Lower lobe of right lung (tissue), 2 donors: Measurements from ENCODE around the gene NEUROG1. TPM values are rescaled to one million over a fixed set of nuclear protein-coding genes. Genes with fewer than 3 reads are reported as not detected.

Experiments used
- ATAC-seq, 2 donors: fragments of 200-7000 bp; cut with Tn5 transposase; one replicate each; pipeline ENCODE4 v1.9.1; 2020 to 2022; ENCODE audit warnings: mild to moderate bottlenecking in 2 of 2, moderate library complexity in 2 of 2
- DNase-seq: peaks from one replicate; pipeline ENCODE4 v3.0.0-alpha.2; 2020
- H3K27ac ChIP-seq: fragments of 200-600 bp; one replicate; pipeline ENCODE4 v1.8.0; 2022
- H3K27me3 ChIP-seq: fragments of 200-600 bp; one replicate; pipeline ENCODE4 v1.8.0; 2022; ENCODE audit warnings: low read depth
- H3K36me3 ChIP-seq: fragments of 200-600 bp; one replicate; pipeline ENCODE4 v1.8.0; 2022; ENCODE audit warnings: mild to moderate bottlenecking
- H3K4me1 ChIP-seq: fragments of 200-600 bp; one replicate; pipeline ENCODE4 v1.8.0; 2022
- H3K4me3 ChIP-seq: fragments of 200-600 bp; one replicate; pipeline ENCODE4 v1.8.0; 2022; ENCODE audit warnings: mild to moderate bottlenecking
- H3K9me3 ChIP-seq: fragments of 200-600 bp; one replicate; pipeline ENCODE4 v1.8.0; 2022
- intact Hi-C: fragments of 100-400 bp; cut with DNase I; formaldehyde crosslinking; loops from one replicate; pipeline ENCODE4 v1.11.0; 2022
- total RNA-seq: library from RNA; stranded (reverse); fragmentation: NEBNext Ultra II Directional; extraction: Animal tissue kit (Norgen Biotek cat#: 25700); gene quantifications from one replicate; pipeline ENCODE4 v1.2.1, GENCODE V29; 2021
- TF ChIP-seq, protein P1 (sequence below): fragments of 200-600 bp; IDR thresholded peaks from one replicate; pipeline ENCODE4 v1.8.0; 2022; ENCODE audit warnings: antibody characterized with exemption, mild to moderate bottlenecking
- donor health status: DM: no; HTN: yes; CAD: no; lungs with severe emphysema.

The NEUROG1 gene
- total RNA-seq, 1 donor from 2014 or later, result not detected

DNA sequence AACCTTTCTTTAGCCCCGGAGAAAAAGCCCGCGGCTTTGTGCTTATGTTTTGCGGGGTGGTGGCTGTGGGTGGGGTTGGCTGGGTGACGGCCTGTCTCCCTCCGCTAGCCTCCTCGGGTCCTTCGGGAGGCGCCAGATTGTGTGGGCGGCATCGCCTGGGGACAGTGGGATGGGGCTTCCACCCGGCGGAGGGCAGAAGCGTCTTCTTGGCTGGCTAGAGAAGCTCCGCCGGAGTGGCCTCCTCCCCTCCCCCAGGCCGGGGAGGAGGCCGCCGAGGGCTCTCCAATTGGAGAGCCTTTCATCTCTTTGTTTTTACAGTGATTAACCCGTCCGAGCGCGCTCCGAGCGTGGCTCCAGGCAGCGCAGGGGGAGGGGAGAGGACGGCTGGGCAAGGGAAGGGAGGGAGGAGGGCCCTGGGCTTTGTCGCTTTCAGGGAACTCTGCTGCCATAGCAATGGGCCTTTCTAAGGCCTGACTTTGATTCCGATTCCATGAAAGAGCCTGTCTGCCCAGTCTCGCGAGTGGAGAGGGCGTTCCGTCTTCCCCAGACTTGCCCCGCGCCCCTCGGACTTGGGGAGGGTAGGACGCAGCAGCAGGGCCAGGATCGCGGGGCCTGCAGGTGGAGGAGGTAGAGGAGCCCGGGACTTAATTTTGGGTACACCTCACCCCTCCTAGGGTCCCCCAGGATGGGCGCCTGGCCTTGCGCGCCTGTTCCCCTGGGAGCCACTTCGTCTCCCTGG is 46.9 kb downstream of the NEUROG1 start:
- Histone ChIP-seq H3K27ac (no peak overlapping the region), H3K36me3 (no peaks in the 10 kb centered on the region), H3K9me3 (no peaks in the 10 kb centered on the region), H3K4me3 (peak overlapping the region; percentile 39), H3K4me1 (peaks cover 49% of the 10 kb centered on the region), H3K27me3 (peaks cover 69% of the 10 kb centered on the region)
- TF ChIP-seq, protein P1, sequence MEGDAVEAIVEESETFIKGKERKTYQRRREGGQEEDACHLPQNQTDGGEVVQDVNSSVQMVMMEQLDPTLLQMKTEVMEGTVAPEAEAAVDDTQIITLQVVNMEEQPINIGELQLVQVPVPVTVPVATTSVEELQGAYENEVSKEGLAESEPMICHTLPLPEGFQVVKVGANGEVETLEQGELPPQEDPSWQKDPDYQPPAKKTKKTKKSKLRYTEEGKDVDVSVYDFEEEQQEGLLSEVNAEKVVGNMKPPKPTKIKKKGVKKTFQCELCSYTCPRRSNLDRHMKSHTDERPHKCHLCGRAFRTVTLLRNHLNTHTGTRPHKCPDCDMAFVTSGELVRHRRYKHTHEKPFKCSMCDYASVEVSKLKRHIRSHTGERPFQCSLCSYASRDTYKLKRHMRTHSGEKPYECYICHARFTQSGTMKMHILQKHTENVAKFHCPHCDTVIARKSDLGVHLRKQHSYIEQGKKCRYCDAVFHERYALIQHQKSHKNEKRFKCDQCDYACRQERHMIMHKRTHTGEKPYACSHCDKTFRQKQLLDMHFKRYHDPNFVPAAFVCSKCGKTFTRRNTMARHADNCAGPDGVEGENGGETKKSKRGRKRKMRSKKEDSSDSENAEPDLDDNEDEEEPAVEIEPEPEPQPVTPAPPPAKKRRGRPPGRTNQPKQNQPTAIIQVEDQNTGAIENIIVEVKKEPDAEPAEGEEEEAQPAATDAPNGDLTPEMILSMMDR, result no peak
- ATAC-seq (peak in 1 of 2 donors; percentile 15), DNase-seq (no peak)
- intact Hi-C loops, result no loop called here

DNA sequence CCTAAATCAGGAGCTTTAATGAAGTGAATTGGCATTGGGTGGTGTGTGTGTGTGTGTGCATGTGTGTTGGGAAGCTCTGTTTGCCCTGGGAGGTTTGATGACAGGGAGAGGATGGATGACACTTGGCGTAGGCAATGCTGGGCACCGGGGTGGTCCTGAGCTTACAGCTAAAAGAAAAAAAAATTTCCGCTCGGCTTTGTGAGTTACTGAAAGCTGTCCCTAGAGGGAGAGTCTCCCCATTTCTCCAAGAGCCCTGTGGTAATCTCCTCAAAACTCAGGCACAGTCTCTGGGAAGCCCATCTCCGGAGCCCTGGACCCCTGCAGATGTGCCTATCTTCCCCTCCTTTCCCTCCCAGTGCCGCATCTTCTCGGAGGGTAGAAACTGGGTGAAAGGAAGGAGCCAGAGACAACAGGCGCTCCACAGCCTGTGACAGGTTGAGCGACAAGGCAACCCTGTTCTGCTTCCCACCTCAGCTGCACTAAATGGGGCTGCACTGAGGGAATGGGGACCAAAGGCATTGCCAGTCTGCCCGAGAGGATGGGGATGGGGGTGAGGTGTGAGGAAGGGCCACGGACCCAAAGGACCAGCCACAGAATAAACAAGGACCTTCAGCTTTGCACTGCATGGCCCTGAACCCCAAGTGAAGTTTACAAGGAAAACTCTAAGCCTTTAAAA is 47.8 kb downstream of the NEUROG1 start:
- ATAC-seq, result no peak
- peaks cover 40% of the 10 kb centered on the region for H3K4me1 ChIP-seq
- DNase-seq, result no peak
- H3K27ac ChIP-seq, result no peak overlapping the region
- intact Hi-C loops, result no loop called here
- H3K36me3 ChIP-seq, result no peaks in the 10 kb centered on the region
- no peaks in the 10 kb centered on the region for H3K9me3 ChIP-seq
- TF ChIP-seq, protein P1, result no peak
- H3K27me3 ChIP-seq, result peaks cover 71% of the 10 kb centered on the region
- no peak overlapping the region for H3K4me3 ChIP-seq

DNA sequence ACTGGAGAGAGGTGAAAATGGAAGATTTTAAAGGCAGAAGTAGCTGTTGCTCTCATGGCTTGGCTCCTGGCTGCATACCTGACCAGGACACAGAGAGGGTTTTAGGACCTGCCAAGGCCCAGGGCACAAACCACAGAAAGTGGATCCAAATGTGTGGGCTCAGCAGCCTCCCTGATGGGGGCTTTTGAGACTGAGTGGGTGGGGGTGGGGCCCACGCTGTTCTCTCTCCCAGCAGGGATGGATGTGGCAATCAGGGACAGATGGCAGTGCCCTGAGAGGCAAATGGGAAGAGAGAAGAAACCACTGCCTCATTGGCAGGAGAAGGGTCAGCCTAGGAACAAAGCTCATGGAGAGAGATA is 48.7 kb downstream of the NEUROG1 start:
- no peak overlapping the region for H3K27ac ChIP-seq
- H3K9me3 ChIP-seq, result no peaks in the 10 kb centered on the region
- intact Hi-C loops, result no loop called here
- ATAC-seq (no peak), DNase-seq (no peak)
- TF ChIP-seq, protein P1, result no peak
- no peaks in the 10 kb centered on the region for H3K36me3 ChIP-seq
- H3K27me3 ChIP-seq, result peaks cover 75% of the 10 kb centered on the region
- no peak overlapping the region for H3K4me3 ChIP-seq
- H3K4me1 ChIP-seq, result peaks cover 33% of the 10 kb centered on the region

DNA sequence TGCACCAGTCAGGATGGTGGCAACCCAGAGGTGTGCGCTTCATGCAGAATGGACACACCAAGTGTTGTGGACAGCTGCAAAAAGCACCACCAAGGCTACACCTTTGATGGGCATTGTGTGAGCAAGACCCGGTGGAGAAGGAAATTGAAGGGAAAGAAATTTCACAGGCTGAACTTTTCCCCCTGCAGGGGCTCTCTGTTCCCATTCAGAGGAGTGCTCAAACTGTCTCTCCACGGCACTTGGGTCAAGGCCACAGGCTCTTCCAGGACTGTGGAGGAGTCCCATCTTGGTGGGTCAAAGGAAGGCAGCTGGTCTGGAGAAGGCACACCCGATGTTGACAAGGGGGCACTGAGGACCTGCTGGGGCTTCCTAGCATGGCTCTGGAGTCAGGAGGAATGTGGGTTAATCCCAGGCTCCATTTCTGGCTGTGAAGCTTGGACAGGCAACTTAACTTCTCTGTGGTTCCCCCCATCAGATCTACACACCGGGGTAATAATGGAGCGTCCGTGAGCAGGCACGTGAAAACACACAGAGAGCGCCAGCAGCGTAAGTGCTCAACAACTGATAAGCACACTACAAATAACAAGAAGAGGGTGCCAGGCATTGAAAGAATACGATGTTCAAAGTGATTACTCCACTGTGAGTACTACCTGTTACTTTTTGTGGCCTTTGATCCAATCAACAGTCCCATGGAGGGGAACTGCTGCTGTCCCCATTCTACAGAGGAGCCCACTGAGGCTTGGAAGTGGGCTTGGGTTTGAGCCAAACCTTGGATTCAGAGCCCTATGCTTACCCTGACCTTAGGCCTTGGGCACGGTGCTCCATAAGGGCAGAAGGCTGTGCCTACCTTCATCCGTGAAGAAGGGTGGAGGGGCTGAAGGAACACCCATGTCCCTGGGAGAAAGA is 49.4 kb downstream of the NEUROG1 start:
- Histone ChIP-seq H3K27ac (no peak overlapping the region), H3K4me3 (no peak overlapping the region), H3K36me3 (no peaks in the 10 kb centered on the region), H3K4me1 (peaks cover 27% of the 10 kb centered on the region), H3K9me3 (no peaks in the 10 kb centered on the region), H3K27me3 (peaks cover 71% of the 10 kb centered on the region)
- DNase-seq (no peak), ATAC-seq (peak in 1 of 2 donors; percentile 12)
- intact Hi-C loops, result no loop called here
- TF ChIP-seq, protein P1, result no peak

DNA sequence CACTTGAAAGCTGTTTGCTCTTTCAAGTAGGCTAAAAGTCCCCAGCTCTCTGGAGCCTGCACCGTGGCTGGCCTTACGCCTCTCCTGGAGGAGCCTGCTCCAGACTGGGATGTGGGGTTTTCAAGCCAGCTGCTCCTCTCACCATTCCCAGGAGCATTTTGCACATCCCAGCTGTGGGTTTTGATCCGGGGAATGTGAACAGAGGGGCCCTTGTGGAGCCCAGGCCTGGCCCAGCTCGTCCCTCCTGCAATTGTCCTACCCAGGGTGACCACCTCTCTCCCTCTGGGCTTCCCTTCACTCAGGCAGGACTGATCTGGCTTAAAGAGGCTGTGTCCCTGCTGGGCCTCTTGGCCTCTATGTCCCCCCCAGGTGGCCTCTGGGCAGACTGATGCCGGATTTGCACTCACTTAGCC is 51.1 kb downstream of the NEUROG1 start:
- no peak for DNase-seq
- Histone ChIP-seq H3K27me3 (peaks cover 66% of the 10 kb centered on the region), H3K36me3 (no peaks in the 10 kb centered on the region), H3K4me3 (no peak overlapping the region), H3K9me3 (no peaks in the 10 kb centered on the region), H3K27ac (no peak overlapping the region), H3K4me1 (peaks cover 13% of the 10 kb centered on the region)
- peak; percentile 50 to 68 for ATAC-seq
- TF ChIP-seq, protein P1, result no peak
- intact Hi-C loops, result no loop called here
